ENCODE data around the gene KRTAP20-2.

KRTAP20-2 gene

GRCh38 chr21:30672985-30673650, 38.1 kb downstream of the KRTAP20-2 start:
- H3K9me3 ChIP-seq = no peaks in the 10 kb centered on the region
- H3K36me3 ChIP-seq = no peaks in the 10 kb centered on the region
- TF ChIP-seq, protein P1, sequence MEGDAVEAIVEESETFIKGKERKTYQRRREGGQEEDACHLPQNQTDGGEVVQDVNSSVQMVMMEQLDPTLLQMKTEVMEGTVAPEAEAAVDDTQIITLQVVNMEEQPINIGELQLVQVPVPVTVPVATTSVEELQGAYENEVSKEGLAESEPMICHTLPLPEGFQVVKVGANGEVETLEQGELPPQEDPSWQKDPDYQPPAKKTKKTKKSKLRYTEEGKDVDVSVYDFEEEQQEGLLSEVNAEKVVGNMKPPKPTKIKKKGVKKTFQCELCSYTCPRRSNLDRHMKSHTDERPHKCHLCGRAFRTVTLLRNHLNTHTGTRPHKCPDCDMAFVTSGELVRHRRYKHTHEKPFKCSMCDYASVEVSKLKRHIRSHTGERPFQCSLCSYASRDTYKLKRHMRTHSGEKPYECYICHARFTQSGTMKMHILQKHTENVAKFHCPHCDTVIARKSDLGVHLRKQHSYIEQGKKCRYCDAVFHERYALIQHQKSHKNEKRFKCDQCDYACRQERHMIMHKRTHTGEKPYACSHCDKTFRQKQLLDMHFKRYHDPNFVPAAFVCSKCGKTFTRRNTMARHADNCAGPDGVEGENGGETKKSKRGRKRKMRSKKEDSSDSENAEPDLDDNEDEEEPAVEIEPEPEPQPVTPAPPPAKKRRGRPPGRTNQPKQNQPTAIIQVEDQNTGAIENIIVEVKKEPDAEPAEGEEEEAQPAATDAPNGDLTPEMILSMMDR (IDR thresholded peaks at IDR 0.05) = no peak
- H3K27ac ChIP-seq = no peak overlapping the region
- intact Hi-C loops (cut with DNase I; ENCODE audit: low total_unique reads) = no loop called here
- DNase-seq = no peak
- no peaks in the 10 kb centered on the region for H3K27me3 ChIP-seq
- H3K4me1 ChIP-seq = no peaks in the 10 kb centered on the region
- no peak overlapping the region for H3K4me3 ChIP-seq

DNA sequence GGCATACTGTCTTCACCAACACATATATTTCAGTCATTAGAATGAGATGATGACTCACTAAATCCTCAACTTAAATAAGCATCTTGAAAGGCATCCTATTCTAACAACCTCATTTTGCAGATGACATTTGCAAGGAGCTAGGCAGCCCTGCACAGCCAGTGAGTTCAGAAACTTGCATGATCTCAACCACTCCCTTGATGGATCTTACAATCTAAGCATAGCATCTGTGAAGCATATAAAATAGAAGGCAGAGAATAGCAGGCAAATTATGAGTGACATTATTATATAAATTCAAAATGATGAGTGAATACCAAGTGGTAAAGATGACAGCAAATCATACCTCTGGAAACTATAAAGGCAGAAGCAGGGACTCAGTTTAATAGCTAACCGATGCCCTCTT, 39.3 kb downstream of the KRTAP20-2 start:
- Histone ChIP-seq H3K9me3 (no peaks in the 10 kb centered on the region), H3K27ac (no peak overlapping the region), H3K4me3 (no peak overlapping the region), H3K27me3 (no peaks in the 10 kb centered on the region), H3K4me1 (no peaks in the 10 kb centered on the region), H3K36me3 (no peaks in the 10 kb centered on the region)
- no peak for DNase-seq
- TF ChIP-seq, protein P1 (IDR thresholded peaks at IDR 0.05) = no peak
- intact Hi-C loops (cut with DNase I; ENCODE audit: low total_unique reads) = no loop called here

DNA sequence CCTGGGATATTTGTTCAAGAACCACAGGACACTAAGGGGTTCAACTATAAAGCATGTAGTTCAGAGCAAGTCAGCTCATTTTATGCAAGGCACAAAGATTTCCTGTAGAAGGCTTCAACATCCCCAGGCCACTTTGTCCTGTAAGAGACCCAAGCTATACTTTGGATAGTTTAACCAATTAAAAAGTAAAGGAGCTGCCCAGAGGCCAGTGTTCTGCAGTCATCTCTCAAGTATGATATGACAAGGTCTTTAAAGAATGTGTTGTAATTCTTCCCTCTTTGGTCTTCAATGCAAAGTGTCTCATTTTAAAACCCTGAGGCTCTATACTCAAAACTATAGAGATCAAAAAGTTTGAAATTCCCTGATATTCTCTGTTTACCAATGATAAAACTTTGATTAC, 41.7 kb downstream of the KRTAP20-2 start:
- DNase-seq = no peak
- no peaks in the 10 kb centered on the region for H3K36me3 ChIP-seq
- intact Hi-C loops (cut with DNase I; ENCODE audit: low total_unique reads) = no loop called here
- TF ChIP-seq, protein P1 (IDR thresholded peaks at IDR 0.05) = no peak
- no peaks in the 10 kb centered on the region for H3K27me3 ChIP-seq
- no peak overlapping the region for H3K4me3 ChIP-seq
- H3K4me1 ChIP-seq = no peaks in the 10 kb centered on the region
- no peaks in the 10 kb centered on the region for H3K9me3 ChIP-seq
- no peak overlapping the region for H3K27ac ChIP-seq

DNA sequence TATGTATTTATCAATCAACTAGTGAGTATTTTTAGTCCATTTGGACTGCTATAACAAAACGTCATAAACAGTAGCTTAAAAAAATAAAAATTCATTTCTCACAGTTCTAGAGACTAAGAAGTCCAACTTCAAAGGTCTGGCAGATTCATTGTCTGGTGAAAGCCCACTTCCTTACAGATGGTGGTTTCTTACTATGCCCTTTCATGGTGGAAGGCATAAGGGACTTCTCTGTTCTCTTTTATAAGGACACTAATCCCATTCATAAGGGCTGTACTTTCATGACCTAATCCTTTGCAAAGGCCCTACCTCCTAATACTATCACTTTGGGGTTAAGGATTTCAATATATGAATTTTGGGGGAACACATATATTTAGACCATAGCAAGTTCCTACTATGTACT, 45.6 kb downstream of the KRTAP20-2 start:
- no peak overlapping the region for H3K4me3 ChIP-seq
- intact Hi-C loops (cut with DNase I; ENCODE audit: low total_unique reads) = no loop called here
- TF ChIP-seq, protein P1 (IDR thresholded peaks at IDR 0.05) = no peak

GRCh38 chr21:30684506-30684905, 49.5 kb downstream of the KRTAP20-2 start:
- intact Hi-C loops (cut with DNase I; ENCODE audit: low total_unique reads) = no loop called here
- no peaks in the 10 kb centered on the region for H3K27me3 ChIP-seq
- TF ChIP-seq, protein P1 (IDR thresholded peaks at IDR 0.05) = no peak

More for the DNA sequence above, 45.6 kb downstream of the KRTAP20-2 start:
- Histone ChIP-seq H3K27me3 (no peaks in the 10 kb centered on the region), H3K36me3 (no peaks in the 10 kb centered on the region), H3K4me1 (no peaks in the 10 kb centered on the region), H3K9me3 (no peaks in the 10 kb centered on the region), H3K27ac (no peak overlapping the region)
- no peak for DNase-seq

More at GRCh38 chr21:30684506-30684905, 49.5 kb downstream of the KRTAP20-2 start:
- H3K27ac ChIP-seq = no peak overlapping the region
- no peaks in the 10 kb centered on the region for H3K4me1 ChIP-seq
- H3K4me3 ChIP-seq = no peak overlapping the region
- H3K9me3 ChIP-seq = no peaks in the 10 kb centered on the region
- no peaks in the 10 kb centered on the region for H3K36me3 ChIP-seq
- DNase-seq = no peak
